GM12874 (cell line): ENCODE results near the gene IP6K1.
A peak's percentile ranks its signal among the peaks of the same experiment; 100 is the strongest.

ENCODE experiments used
- CTCF ChIP-seq: IDR thresholded peaks from 2 replicates; pipeline ENCODE4 v1.5.1; 2011; ENCODE audit warnings: low read depth, mild to moderate bottlenecking, control low read depth, low read length, moderate library complexity; ENCODE audit not compliant: insufficient read depth

The IP6K1 gene

GRCh38 chr3:49699281-49699979, 86.9 kb downstream of the IP6K1 start:
- TF ChIP-seq CTCF: no peak

- TF ChIP-seq CTCF: peak; percentile 48
Observed at GRCh38 chr3:49689046-49689907, 97.1 kb downstream of the IP6K1 start, which contains the start of the genes MST1 and RNF123. MST1 (minus strand) TSS chr3:49689474; CDS start chr3:49688691, 783 bp downstream. RNF123 (plus strand) TSS chr3:49689557; CDS start chr3:49691166, 1,609 bp downstream.

- TF ChIP-seq CTCF: no peak
Observed at GRCh38 chr3:49683162-49683561, 103.2 kb downstream of the IP6K1 start.

- TF ChIP-seq CTCF: no peak
Observed at GRCh38 chr3:49681543-49681942, 104.8 kb downstream of the IP6K1 start.

GRCh38 chr3:49681232-49681522, 105.2 kb downstream of the IP6K1 start:
- TF ChIP-seq CTCF: no peak

GRCh38 chr3:49680493-49681231, 105.7 kb downstream of the IP6K1 start:
- no peak for TF ChIP-seq CTCF

- no peak for TF ChIP-seq CTCF
Observed at GRCh38 chr3:49675912-49676311, 110.4 kb downstream of the IP6K1 start.
